ENCODE data around the gene LRRIQ3.

LRRIQ3 gene

DNA sequence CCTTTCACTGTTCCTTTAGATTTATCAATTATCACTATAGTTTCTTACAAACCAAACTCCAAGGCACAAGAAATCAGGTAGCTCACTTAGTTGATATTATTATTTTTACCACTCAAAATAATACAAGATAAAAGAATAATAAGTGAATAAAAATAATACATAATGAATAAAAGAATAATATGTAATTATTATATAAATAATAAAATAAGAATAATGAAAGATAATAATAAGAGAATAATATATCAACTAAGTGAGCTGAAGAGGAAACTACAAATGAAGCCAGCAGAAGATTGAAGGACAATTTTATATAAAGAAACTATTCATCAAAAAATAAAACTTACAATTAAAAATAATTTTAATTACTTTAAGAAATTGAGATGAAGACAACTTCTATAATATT lies 90.6 kb downstream of the LRRIQ3 start:
- DNase-seq (ENCODE audit: low read depth), result no peak

DNA sequence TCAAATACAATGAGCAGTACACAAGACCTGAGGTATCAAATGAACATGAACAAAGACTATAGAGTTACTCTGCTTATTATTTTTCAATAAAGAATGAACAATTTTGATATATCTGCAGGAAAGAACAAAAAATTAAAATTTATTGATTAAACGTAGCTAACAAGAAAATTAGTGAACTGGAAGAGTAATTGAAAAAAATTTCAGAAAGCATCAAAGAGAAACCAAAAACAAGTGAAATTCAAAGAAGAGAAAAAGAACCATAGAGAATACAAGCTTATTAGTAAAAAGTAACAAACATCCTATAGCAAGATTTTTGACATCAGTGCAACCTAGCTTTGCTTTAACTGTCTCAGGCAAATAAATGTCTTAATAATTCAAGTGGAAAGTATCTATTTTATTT lies 106.6 kb downstream of the LRRIQ3 start:
- no peak for DNase-seq (ENCODE audit: low read depth)

DNA sequence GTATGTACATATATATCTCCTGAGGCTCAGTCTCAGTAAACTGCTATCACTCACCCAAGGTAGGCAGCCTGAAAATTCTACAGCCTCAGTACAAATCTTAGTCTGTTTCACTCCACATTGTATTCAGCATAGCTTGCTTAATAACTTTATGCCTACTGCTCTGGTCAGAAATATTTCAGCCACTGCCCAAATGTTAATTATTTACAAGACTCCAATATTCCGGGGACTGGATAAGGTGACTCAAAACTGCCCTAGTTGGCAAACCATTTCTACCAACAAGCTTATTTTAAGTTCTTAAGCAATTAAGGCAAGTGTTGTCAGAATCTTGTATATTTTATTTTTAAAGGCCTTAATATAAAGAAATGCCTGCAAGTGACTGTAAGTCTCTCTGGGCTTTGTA lies 114.8 kb downstream of the LRRIQ3 start:
- DNase-seq (ENCODE audit: low read depth), result no peak

DNA sequence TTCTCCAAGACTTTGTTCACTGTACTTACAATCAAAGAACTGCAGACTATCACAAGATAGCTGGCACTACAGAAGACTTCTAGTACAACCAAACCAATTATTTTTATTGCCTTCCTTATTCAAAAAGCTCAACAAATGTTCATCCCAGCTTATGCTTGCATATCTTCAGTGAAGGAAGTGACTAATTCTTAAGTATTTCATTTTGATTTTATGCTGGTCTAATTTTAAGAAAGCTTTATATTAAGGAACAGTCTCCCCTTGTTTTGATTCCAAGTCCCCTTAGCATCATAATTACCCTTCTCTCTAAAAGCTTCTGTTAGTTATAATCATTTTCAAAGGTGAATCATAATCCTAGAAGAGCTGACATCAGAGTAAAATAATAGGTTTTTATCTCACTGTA lies 132.9 kb downstream of the LRRIQ3 start:
- no peak for DNase-seq (ENCODE audit: low read depth)

DNA sequence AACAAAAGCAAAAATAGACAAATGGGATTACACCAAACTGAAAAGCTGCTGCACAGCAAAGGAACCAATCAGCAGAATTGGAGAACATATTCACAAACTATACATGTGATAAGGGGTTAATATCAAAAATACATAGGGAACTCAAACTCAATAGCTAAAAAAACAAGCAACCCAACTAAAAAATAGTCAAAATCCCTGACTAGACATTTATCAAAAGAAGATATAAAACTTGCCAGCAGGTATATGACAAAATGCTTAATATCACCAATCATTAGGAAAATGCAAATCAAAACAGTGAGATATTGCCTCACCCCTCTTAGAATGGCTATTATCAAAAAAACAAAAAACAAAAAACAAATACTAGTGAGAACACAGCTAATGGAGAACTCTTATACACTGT lies 140.3 kb downstream of the LRRIQ3 start:
- DNase-seq (ENCODE audit: low read depth), result no peak

DNA sequence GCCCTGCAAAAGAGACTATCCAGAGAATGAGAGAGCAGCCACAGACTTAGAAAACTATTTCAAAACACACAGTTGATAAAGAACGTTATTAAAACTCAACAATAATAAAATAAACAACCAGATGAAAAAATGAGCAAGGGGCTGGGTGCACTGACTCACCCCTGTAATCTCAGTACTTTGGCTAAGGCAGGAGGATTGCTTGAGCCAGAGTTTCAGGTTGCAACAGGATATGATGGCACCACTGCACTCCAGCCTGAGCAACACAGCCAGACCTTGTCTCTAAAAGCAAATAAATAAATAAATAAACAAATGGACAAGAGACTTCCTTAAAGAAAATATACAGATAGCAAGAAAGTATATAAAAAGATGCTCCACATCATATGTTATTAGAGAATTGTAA lies 144.6 kb downstream of the LRRIQ3 start:
- peak; percentile 15 for DNase-seq (ENCODE audit: low read depth)

DNA sequence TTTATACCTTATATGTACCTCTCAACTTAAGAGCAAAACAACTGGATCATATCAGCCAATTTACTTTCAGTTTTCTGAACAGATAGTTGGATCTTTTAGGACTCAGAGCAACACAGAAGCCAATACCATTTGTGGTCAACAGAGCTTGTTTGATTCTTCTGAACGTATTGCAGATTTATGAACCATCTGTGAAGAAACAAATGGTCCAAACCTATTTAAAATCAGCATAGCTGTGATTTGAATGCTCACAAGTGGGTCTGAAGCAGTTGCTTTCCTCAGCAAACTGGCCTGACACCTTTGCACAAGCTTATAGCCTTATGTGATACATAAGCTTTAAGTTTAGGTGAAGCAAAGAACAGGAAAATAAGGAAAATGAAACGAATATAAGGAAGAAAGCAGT lies 147.6 kb downstream of the LRRIQ3 start:
- DNase-seq (ENCODE audit: low read depth), result no peak

DNA sequence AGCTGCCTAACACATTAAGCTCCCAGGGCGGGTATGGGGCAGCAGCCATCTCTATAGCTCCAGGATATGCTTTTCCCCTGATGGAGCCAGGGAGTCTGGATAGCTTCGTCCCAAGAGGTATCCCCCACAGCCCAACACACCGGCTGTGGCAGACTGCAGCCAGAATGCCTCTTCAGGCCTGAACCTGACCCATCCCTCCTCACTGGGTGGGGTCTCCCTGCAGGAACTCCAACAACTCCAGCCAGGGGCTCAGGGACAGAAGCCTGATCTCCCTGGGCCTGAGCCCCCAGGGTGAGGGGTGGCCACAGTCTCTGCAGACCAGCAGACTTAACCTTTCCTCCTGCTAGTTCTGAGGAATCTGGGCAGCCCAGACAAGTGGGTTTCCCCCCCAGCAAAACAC lies 159.9 kb downstream of the LRRIQ3 start:
- DNase-seq (ENCODE audit: low read depth), result no peak

DNA sequence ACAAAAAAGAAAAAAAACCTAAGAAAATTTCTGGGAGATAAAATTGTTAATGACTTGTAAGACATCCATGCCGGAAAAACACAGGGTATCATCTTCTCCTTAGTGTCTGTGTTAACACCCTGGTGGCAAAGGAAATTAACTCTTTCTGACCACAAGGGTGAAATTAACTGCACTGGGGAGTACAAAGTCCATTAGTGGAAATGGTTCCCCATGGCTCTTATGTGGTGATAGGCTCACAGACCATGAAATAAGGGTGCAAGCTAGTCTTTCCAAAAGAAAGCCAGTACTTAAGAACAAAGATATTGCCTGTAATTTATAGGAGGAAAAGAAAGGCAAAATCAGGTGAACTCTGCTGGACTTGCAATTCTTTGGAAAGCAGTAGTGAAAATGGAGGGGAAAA lies 185.4 kb downstream of the LRRIQ3 start:
- DNase-seq (ENCODE audit: low read depth), result no peak

DNA sequence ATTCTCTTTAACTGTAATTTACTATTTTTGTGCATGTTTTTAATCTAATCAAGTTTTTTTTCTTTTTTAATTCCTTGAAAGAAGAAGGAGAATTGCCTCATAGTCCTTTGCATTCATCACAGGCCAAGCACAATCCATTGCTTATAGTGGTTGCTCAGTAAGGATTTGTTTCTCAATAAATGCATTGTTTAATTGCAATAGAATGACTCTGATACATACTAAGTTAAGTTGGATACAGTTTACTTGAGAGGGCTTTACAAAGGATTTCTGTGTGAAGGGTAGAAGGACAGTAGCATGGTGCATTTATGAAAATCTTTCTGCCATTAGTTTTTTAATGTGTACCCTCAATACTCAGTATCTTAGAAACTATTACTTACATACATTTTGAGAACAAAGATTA lies 186.2 kb downstream of the LRRIQ3 start:
- no peak for DNase-seq (ENCODE audit: low read depth)

DNA sequence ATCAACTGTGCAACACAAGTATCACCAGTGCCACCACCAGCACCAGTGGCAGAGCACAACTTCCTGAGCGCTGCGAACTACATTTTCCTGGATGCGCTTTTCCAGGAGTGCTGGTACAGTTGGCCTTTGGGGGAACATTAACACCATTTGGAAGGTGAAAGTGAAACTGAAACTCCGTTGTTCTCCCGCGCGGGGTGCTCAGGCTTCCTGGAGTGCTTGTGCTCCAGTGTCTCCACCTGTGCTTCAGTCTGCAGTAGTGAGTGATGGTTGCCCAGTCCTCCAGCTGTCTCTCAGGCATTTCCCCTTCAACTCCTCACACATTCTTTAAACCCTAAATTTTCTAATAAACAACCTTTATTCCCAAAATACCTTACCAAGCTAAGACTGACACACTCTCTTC lies 187.8 kb downstream of the LRRIQ3 start:
- DNase-seq (ENCODE audit: low read depth), result no peak

DNA sequence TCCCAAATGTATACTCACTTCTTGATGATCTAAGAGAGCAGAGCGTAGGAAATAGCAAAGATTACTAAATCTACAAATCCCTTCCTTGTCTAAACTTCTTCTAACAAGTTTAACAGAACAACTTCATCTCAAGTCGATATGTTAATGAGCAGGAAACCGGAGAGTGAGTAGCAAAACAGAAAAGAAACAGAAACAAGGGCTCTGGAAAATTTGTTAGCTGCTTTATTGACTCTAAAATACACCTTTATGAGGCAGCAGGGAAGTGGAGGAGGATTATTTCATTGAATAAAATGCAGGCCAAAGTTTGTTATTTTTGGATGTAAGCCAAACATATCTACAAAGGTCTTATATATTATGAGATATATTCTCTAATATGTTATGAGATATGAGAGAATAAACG lies 192.4 kb downstream of the LRRIQ3 start:
- no peak for DNase-seq (ENCODE audit: low read depth)

DNA sequence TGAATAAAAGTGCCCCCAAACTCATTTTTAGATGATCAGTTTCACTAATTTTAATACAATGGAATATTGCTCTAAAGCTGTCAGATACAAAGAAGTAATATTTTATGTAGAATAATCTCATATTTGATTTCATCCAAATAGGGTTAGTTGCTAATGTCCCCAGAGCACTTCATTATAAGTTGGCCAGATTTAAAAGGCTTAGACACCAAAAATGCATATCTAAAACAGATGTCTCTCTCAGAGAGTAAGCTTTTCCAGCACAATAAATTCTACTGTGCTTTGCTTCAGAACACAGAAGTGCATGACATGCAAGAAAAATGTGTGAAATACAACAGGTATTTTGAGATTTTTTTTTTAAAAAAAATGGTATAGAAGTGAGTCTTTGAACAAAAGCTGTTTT lies 194.2 kb downstream of the LRRIQ3 start:
- DNase-seq (ENCODE audit: low read depth), result no peak

DNA sequence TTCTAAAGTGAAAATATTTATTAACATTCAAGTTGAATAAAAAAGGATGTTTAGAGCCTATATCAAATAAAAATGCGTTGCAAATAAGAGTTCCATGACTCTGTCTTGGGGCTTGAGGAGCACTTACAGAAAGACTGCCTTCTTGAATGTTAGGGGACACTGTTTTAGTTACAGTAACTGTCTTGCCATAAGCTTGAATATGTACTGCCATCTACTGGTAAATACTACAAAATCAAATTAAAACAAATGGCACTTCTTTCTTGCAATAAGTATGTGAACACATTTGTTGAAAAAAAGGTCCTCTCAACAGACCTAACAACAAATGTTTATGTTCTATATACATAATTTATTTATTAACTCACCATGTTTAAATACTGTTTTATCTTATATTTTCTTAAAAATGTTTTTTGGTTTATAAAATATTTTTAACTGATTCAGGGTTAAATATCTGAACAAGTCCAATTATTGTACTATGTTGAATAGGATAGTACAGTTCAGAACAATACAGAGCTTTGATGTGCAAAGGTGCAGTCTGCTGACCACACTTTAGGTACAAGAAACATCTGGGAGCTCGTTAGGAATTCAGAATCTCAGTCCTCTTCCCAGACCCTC lies 199.5 kb downstream of the LRRIQ3 start:
- peak; percentile 32 for DNase-seq (ENCODE audit: low read depth)

DNA sequence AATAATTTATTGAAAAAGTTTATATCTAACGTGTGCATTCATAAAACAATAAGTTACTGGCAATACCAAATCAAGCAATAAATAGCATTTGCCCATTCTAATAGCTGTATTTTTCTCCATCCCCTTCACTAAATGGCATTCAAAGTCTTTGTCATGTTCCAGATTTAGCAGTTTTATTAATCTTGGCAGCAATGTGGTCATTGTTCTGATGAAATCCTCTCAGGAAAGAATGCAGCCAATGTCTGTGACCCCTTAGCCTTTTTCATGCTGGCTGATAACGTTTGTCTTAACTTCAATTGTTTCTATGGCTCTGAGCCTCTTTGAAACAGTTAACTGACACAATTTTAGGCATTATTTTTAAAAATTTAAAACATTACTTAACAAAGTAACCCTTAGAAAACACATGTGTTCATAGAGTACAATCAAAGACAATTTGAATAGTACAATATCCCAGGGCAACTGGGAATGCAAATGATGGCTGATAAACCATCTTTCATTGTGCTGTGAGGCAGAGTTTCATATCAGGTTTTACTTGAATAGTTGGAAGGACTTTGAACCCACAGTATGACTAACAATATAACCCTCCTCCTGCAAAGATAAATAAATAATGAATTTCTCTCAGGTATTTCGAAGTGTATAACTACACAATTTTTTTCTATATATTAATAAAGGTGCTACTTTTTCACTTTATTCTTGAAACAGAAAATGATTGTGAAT lies 217.5 kb downstream of the LRRIQ3 start:
- no peak for DNase-seq (ENCODE audit: low read depth)

DNA sequence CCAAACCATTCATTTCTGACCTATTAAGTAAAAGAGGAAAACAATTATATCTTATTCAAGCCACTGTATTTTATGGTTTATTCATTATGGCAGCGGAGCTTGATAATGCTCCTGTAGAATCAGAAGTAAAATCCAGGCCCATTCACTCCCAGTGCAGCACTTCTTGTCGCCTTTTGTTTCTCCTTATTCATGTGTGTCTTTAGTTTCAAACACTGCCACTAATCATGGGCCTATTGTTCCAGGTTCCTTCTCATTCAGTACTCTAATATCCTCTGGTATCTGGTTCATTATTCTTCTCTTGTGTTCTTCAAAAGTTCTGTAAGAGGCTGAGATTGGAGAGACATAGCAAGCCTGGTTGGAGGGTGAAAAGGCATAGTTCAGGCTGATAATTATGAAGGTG lies 218.3 kb downstream of the LRRIQ3 start:
- DNase-seq (ENCODE audit: low read depth), result no peak

DNA sequence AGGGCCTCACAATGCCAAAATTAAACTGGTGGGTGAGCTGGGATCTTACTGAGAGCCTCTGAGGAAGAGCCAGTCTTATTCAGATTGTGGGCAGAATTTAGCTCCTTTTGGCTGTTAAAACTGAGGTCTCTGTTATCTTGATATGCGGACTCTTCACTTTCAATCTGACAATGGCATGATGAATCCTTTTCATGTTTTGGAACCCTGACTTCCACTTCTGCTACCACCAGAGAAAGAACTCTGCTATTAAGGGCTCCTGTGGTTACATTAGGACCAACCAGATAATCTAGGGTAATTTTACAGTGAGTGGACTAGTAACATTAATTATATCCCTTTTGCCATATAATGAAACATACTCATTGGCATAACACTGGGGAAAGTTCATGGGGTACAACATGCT lies 219.0 kb downstream of the LRRIQ3 start:
- DNase-seq (ENCODE audit: low read depth), result no peak
